ENCODE results near the gene RTP2. TPM values are rescaled to one million over a fixed set of nuclear protein-coding genes. Genes with fewer than 3 reads are reported as not detected.

Gene RTP2, protein sequence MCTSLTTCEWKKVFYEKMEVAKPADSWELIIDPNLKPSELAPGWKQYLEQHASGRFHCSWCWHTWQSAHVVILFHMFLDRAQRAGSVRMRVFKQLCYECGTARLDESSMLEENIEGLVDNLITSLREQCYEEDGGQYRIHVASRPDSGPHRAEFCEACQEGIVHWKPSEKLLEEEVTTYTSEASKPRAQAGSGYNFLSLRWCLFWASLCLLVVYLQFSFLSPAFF
- total RNA-seq, result not detected

- Histone ChIP-seq H3K9me3 (no peaks in the 10 kb centered on the region), H3K4me3 (no peak within 1 kb of the TSS), H3K27me3 (replicated peaks; ENCODE audit: insufficient read depth) (peaks cover 4% of the 10 kb centered on the region), H3K4me1 (replicated peaks) (no peaks in the 10 kb centered on the region), H3K27ac (no peak within 1 kb of the TSS), H3K36me3 (no peaks in the 10 kb centered on the region)
- TF ChIP-seq POLR2A (IDR thresholded peaks at IDR 0.05), result no peak
- no peak for TF ChIP-seq CTCF (IDR thresholded peaks at IDR 0.05)
- no peak for TF ChIP-seq POLR2AphosphoS5 (IDR thresholded peaks at IDR 0.05)
- DNase-seq (ENCODE audit: low spot score), result no peak
- WGBS, result 49% methylated on average over 4 of the region's 4 CpGs
- intact Hi-C loops (cut with DNase I), result no loop called here
Measured at GRCh38 chr3:187702507-187703033, at the start of gene RTP2. Gene RTP2 (minus strand): TSS chr3:187702557. CDS start chr3:187702128, 429 bp downstream.

- peak overlapping the region; percentile 79 to 81 for H3K27ac ChIP-seq
- peaks cover 8% of the 10 kb centered on the region for H3K4me1 ChIP-seq (replicated peaks)
- peak overlapping the region; percentile 2 to 27 for H3K4me3 ChIP-seq
- H3K9me3 ChIP-seq, result no peaks in the 10 kb centered on the region
- intact Hi-C loops (cut with DNase I), result loop anchor here (10.0 kb wide), 1 partner anchor 104 kb away; no protein-coding TSS in a partner anchor
- WGBS, result 35% methylated on average over 11 of the region's 11 CpGs
- H3K36me3 ChIP-seq, result no peaks in the 10 kb centered on the region
- TF ChIP-seq CTCF (IDR thresholded peaks at IDR 0.05), result no peak
- TF ChIP-seq POLR2AphosphoS5 (IDR thresholded peaks at IDR 0.05), result no peak
- no peak for TF ChIP-seq POLR2A (IDR thresholded peaks at IDR 0.05)
- H3K27me3 ChIP-seq (replicated peaks; ENCODE audit: insufficient read depth), result no peaks in the 10 kb centered on the region
- DNase-seq (ENCODE audit: low spot score), result no peak
Measured at GRCh38 chr3:187750513-187751123, 48.3 kb upstream of the RTP2 start.

- peak; percentile 90 for DNase-seq (ENCODE audit: low spot score)
- peak overlapping the region; percentile 2 to 27 for H3K4me3 ChIP-seq
- H3K27ac ChIP-seq, result peak overlapping the region; percentile 79 to 81
- TF ChIP-seq POLR2AphosphoS5 (IDR thresholded peaks at IDR 0.05) (peak; percentile 97), POLR2A (IDR thresholded peaks at IDR 0.05) (peak; percentile 36), CTCF (IDR thresholded peaks at IDR 0.05) (peak in 1 of 4 experiments; percentile 21)
- H3K9me3 ChIP-seq, result no peaks in the 10 kb centered on the region
- H3K27me3 ChIP-seq (replicated peaks; ENCODE audit: insufficient read depth), result no peaks in the 10 kb centered on the region
- WGBS, result 25% methylated on average over 14 of the region's 14 CpGs
- no peaks in the 10 kb centered on the region for H3K36me3 ChIP-seq
- intact Hi-C loops (cut with DNase I), result loop anchor here (10.0 kb wide), 1 partner anchor 105 kb away; no protein-coding TSS in a partner anchor
- H3K4me1 ChIP-seq (replicated peaks), result peaks cover 8% of the 10 kb centered on the region
Measured at GRCh38 chr3:187750006-187750512, 47.7 kb upstream of the RTP2 start.

- peaks cover 8% of the 10 kb centered on the region for H3K4me1 ChIP-seq (replicated peaks)
- intact Hi-C loops (cut with DNase I), result loop anchor here (10.0 kb wide), 3 partner anchors 837 to 1017 kb away; no protein-coding TSS in a partner anchor
Measured at GRCh38 chr3:187748050-187748481, 45.7 kb upstream of the RTP2 start.

More at GRCh38 chr3:187748050-187748481, 45.7 kb upstream of the RTP2 start:
- H3K36me3 ChIP-seq, result no peaks in the 10 kb centered on the region
- 9% methylated on average over 2 of the region's 2 CpGs for WGBS
- no peak overlapping the region for H3K4me3 ChIP-seq
- DNase-seq (ENCODE audit: low spot score), result peak; percentile 92
- no peaks in the 10 kb centered on the region for H3K27me3 ChIP-seq (replicated peaks; ENCODE audit: insufficient read depth)
- TF ChIP-seq CTCF (IDR thresholded peaks at IDR 0.05), result peak; percentile 91 to 96 (median 94)
- peak; percentile 88 for TF ChIP-seq POLR2AphosphoS5 (IDR thresholded peaks at IDR 0.05)
- no peak for TF ChIP-seq POLR2A (IDR thresholded peaks at IDR 0.05)
- no peaks in the 10 kb centered on the region for H3K9me3 ChIP-seq
- peak overlapping the region; percentile 96 to 97 for H3K27ac ChIP-seq

All from prostate gland (tissue), 2 donors.